ENCODE results near the gene ANK3.

- TF ChIP-seq CTCF (conservative IDR thresholded peaks at IDR 0.05) (no peak), EZH2 (IDR thresholded peaks at IDR 0.05; ENCODE audit: low read depth) (no peak)
These were observed 217.2 kb downstream of the ANK3 start for GRCh38 chr10:60172363-60172990.
